GM12892 (cell line): Measurements from ENCODE around the gene RNF13.

ENCODE experiments used
- DNase-seq: peaks from one replicate; pipeline ENCODE4 v3.0.0; 2011; ENCODE audit not compliant: insufficient read length
- FAIRE-seq: peaks from 2 replicates; lab custom pipeline; 2011; peaks lifted over from hg19 to GRCh38; lab: Jason Lieb, UNC
- POLR2A ChIP-seq: IDR thresholded peaks from 2 replicates; pipeline ENCODE4 v1.6.1; 2011; ENCODE audit warnings: low read depth, low read length, control low read depth
- POLR2AphosphoS5 ChIP-seq: IDR thresholded peaks from 2 replicates; pipeline ENCODE4 v1.6.1; 2011; ENCODE audit warnings: low read depth, low read length, control low read depth
- TAF1 ChIP-seq: IDR thresholded peaks from 2 replicates; pipeline ENCODE4 v1.6.1; 2011; ENCODE audit warnings: low read depth, mild to moderate bottlenecking, control low read depth, low read length, borderline replicate concordance

RNF13 gene

GRCh38 chr3:149777414-149778214, 35.4 kb upstream of the RNF13 start:
- DNase-seq (no peak), FAIRE-seq (no peak)
- TF ChIP-seq TAF1 (no peak), POLR2AphosphoS5 (no peak), POLR2A (no peak)

GRCh38 chr3:149781211-149781610, 31.8 kb upstream of the RNF13 start:
- DNase-seq (no peak), FAIRE-seq (no peak)
- no peak for TF ChIP-seq TAF1
- TF ChIP-seq POLR2A = no peak
- TF ChIP-seq POLR2AphosphoS5 = no peak

GRCh38 chr3:149781741-149782140, 31.3 kb upstream of the RNF13 start:
- TF ChIP-seq TAF1 (no peak), POLR2A (no peak), POLR2AphosphoS5 (no peak)
- FAIRE-seq = no peak
- no peak for DNase-seq

- DNase-seq = no peak
- no peak for FAIRE-seq
- TF ChIP-seq TAF1 (no peak), POLR2A (no peak), POLR2AphosphoS5 (no peak)
Measured at GRCh38 chr3:149783576-149783975, 29.4 kb upstream of the RNF13 start.

- FAIRE-seq = no peak
- no peak for TF ChIP-seq TAF1
- no peak for TF ChIP-seq POLR2AphosphoS5
- no peak for TF ChIP-seq POLR2A
- DNase-seq = no peak
Measured at GRCh38 chr3:149784064-149784704, 28.8 kb upstream of the RNF13 start.

- DNase-seq (no peak), FAIRE-seq (no peak)
- TF ChIP-seq TAF1 = no peak
- no peak for TF ChIP-seq POLR2A
- TF ChIP-seq POLR2AphosphoS5 = no peak
Measured at GRCh38 chr3:149790268-149790667, 22.7 kb upstream of the RNF13 start.

GRCh38 chr3:149790698-149791097, 22.3 kb upstream of the RNF13 start:
- DNase-seq = no peak
- FAIRE-seq = no peak
- TF ChIP-seq TAF1 = no peak
- TF ChIP-seq POLR2A = no peak
- no peak for TF ChIP-seq POLR2AphosphoS5

GRCh38 chr3:149792452-149793270, 20.4 kb upstream of the RNF13 start, which contains the start of gene ANKUB1:
TSS of gene ANKUB1 (minus strand) at chr3:149792554. CDS start at chr3:149792366, 188 bp downstream.
- TF ChIP-seq POLR2A = no peak
- TF ChIP-seq TAF1 = no peak
- no peak for TF ChIP-seq POLR2AphosphoS5
- no peak for FAIRE-seq
- DNase-seq = no peak

- TF ChIP-seq TAF1 (no peak), POLR2AphosphoS5 (no peak), POLR2A (no peak)
- FAIRE-seq = no peak
- DNase-seq = no peak
Measured at GRCh38 chr3:149796026-149796425, 17.0 kb upstream of the RNF13 start.

GRCh38 chr3:149800693-149801092, 12.3 kb upstream of the RNF13 start:
- TF ChIP-seq TAF1 (no peak), POLR2AphosphoS5 (no peak), POLR2A (no peak)
- FAIRE-seq = no peak
- DNase-seq = no peak

- TF ChIP-seq TAF1 (no peak), POLR2AphosphoS5 (no peak), POLR2A (no peak)
- FAIRE-seq (no peak), DNase-seq (no peak)
Measured at GRCh38 chr3:149801195-149801594, 11.8 kb upstream of the RNF13 start.
